GM19193 (cell line): ENCODE results near the gene RTN4R.

ENCODE experiments used
- POLR2A ChIP-seq: IDR thresholded peaks from 4 replicates; pipeline ENCODE4 v1.6.1; 2011; ENCODE audit not compliant: insufficient read depth, insufficient read length; ENCODE audit errors: extremely low read depth

The RTN4R gene

DNA sequence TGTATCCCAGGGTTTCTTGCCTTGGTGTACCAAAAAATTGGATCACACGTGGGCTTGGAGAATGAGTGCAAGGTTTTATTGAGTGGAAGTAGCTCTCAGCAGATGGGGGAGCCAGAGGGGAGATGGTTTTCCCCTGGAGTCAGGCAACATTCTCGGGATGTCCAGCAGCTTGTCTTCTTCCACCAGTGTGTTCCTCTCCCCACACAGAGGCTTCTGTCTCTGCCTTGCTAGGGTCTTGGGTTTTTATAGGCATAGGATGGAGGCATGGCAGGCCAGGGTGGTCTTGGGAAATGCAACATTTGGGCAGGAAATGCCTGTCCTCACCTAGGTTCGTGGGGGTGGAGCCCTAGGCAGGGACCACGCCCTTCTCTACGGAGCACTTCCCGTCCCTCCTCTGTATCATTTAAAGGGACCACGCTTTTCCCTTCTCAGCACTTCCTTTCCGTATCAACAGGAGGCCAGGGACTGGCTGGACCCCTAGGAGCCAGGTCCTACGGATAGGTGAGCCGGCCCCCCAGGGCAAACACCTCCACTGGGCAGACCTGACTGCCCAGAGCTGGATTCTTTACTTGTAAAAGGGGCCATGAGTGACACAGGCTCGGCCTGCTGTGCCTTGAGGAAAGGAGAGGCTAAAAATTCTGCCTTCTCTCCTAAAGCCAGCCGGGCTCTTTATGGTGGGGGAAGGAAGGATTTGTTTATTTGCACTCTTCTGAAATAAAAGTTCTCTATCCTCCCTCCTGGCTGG is 62.0 kb downstream of the RTN4R start:
- TF ChIP-seq POLR2A, result peak; percentile 35

- no peak for TF ChIP-seq POLR2A
Observed at GRCh38 chr22:20205464-20205963, 62.6 kb downstream of the RTN4R start.

DNA sequence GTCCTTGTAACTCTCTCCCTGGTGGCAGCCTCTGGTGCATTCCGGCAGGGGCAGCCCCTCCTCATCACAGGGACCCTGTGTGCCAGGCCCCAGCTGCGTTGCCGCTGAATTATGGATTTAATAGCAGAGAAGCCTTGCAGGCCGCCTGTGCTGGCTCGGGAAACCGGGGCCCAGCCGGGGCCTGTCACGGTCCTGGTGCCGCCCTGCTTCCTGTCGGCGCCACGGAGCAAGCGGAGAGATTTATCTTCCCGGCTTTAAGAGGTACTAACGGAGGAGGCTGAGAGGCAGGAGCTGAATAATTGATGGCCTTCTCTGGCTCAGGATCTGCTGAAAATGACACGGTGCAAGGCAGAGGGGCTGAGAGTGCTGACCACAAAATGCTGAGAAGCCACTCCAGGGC is 63.3 kb downstream of the RTN4R start:
- TF ChIP-seq POLR2A, result no peak

GRCh38 chr22:20204311-20204710 is 63.8 kb downstream of the RTN4R start:
- no peak for TF ChIP-seq POLR2A

DNA sequence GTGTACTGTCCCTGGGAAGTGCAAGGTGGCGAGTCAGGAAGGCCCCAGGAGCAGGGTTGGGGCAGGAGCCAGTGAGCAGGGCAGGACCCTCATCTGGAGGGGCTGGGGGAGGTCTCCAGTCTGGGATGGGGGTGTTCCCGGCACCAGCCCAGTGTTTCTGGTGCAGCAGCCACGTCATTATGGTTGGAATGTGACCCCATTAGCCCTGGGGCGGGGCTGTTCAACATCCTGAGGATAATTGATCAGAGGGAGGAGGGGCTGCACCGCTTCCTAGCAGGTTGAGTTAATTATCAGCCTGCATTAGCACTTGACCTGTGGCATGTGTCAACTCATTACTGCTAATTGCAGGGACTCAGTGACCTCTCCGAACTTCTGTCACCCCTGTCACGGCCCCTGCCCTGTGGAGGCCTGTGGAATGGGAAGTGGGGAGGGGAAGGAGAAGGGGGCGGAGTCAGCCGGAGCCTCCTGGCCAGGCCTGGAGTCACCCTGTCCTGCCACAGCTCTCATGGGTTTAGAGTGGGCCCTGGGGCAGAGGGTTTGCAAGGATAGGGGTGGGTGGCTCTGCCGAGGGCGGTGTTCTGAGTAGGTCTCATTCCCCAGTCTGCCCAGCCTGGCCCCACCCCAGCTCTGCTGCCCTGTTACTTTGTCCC is 64.4 kb downstream of the RTN4R start:
- TF ChIP-seq POLR2A, result no peak

DNA sequence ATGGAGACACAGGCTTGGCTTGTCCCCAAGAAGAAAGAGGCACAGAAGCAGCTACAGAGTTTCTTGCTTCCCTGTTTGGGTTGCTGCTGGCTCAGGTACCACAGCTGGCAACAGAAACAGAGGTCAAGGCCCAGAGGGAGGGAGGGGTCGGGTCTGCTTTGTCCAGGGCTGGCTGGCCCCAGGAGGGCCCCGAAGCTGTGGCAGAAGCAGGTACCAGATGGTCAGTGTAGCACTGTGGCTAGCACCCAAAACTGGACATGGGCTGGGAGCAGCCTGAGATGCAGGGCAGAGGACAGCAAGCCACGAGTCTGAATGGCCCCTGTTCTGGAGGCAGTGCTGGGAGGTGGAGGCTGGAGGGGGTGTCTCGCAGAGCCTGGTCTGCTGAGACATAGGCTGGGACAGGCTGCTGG is 65.0 kb downstream of the RTN4R start:
- no peak for TF ChIP-seq POLR2A

GRCh38 chr22:20201837-20202392 is 66.2 kb downstream of the RTN4R start:
- no peak for TF ChIP-seq POLR2A

DNA sequence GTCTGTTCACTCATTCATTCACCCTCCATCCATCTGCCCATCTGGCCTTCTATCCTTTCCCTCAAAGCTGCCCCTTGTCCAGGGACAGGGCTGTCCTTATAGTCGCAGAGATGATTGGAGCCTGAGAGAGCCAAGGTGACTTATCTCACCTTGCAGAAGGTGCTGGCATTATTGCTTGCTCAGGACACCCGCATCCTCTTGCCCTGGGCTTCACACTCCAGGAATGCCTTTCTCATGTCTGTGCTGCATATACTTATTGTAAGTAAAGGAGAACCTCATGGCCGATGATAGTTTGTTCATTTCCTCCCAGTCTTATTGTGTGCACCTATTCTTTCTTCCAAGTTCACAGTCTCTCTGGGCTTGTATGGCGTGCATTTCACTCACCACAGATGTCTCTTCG is 68.2 kb downstream of the RTN4R start:
- no peak for TF ChIP-seq POLR2A

DNA sequence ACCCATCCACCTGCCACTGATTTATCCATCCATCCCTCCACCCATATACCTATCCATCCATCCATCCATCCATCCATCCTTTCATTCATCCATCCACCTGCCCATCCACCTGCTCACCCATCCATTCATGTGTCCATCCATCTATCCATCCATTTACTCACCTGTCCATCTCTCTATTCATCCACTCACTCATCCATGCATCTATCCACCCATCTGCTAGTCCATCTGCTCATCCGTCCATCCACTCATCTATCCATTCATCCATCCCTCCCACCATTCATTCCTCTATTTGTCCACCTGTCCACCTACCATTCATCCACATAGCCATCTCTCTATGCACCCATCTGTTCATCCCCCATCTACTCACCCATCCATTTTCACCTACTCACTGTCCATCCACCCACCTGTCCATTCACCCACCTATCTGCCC is 68.7 kb downstream of the RTN4R start:
- TF ChIP-seq POLR2A, result no peak

GRCh38 chr22:20198557-20199319 is 69.4 kb downstream of the RTN4R start:
- no peak for TF ChIP-seq POLR2A

DNA sequence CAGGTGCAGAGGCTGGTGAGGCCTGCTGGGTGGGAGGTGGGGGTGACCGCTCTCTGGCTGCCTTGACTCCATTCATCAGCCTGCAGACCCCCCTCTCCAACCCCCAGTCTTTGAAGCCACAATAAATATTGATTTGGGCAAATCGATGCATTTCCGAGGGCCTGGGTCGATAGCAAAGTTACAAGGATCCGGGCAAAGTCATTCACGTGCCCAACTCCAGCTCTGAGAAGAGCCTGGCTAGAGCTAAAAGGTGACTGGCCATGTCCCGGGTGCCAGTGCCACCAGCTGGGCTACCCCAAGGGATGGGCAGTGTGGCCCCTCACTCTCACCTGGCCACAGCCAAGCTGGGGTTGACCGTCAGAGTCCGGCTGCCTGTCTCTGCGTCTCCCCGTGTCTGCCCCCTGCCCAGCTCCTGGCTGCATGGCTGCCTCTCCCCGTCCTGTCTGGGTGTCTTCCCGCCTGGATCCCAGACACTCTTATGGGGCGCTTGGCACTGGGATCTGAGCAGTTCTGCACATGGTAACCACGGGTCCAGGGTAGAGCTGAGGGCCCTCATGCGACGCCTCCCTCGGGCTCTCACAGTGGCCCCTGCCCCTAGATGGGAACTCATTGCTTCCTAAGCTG is 70.6 kb downstream of the RTN4R start:
- TF ChIP-seq POLR2A, result no peak

DNA sequence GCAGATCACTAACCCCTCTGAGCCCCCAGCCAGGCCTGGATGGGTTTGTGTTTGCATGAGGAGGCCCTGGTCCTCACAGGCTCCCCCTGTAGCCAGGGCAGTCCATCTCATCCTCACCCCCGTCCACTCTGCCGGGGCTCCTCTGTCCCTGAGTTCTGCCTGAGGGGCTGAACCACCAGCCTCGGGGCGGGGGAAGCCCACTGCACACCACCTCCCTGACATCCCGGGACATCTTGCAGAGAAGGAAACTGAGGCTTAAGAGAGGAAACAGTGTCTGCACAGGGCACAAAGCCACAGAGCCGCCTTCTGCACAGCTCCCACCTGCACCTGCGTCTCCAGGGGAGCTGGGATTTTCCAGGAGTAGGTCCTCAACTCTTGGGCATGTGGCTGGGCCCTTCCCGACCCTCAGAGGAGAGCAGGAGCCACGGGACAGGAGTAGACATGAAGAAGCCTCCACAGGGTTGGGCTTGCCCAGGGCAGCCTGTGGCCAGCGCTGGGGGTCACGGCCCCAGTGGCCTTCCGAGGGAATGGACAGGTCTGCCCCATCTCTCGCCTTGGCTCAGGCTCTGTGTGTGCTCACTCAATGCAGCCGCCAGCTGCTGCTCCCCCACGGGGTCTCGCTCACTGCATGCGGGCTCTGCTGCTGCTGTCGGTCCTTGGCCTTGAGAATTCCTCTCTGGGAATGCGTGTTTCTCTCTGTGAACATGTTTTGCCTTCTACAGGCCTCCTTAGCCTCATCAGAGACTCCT is 71.8 kb downstream of the RTN4R start:
- no peak for TF ChIP-seq POLR2A

- TF ChIP-seq POLR2A, result no peak
Observed at GRCh38 chr22:20194681-20195593, 73.2 kb downstream of the RTN4R start.
